Fibroblast of villous mesenchyme (primary cell): Measurements from ENCODE around the gene PIP4K2A. TPM values are rescaled to one million over a fixed set of nuclear protein-coding genes. Genes with fewer than 3 reads are reported as not detected.
"Not testable (repeated sequence)": the region's sequence is repeated elsewhere in the genome, so short reads cannot be mapped to it uniquely, and the experiment has no call there.

ENCODE experiments used
- DNase-seq: peaks from one replicate; pipeline ENCODE4 v3.0.0-alpha.2; 2010; ENCODE audit warnings: low read depth
- H3K4me3 ChIP-seq: 2 replicates; pipeline ENCODE4 v1.5.1; 2011; ENCODE audit warnings: low read depth, mild to moderate bottlenecking, low read length
- total RNA-seq: library from RNA; depleted of rRNA; stranded (reverse); fragments of >200 nt; gene quantifications from 2 replicates; pipeline ENCODE4 v1.2.3, GENCODE V29; 2012
- TF ChIP-seq, protein P1 (sequence below): IDR thresholded peaks from 2 replicates; pipeline ENCODE4 v1.5.1; 2012; ENCODE audit warnings: low read depth, mild to moderate bottlenecking, low read length; ENCODE audit not compliant: insufficient read depth

The PIP4K2A gene
- total RNA-seq, 1 donor, result 35.8 TPM

DNA sequence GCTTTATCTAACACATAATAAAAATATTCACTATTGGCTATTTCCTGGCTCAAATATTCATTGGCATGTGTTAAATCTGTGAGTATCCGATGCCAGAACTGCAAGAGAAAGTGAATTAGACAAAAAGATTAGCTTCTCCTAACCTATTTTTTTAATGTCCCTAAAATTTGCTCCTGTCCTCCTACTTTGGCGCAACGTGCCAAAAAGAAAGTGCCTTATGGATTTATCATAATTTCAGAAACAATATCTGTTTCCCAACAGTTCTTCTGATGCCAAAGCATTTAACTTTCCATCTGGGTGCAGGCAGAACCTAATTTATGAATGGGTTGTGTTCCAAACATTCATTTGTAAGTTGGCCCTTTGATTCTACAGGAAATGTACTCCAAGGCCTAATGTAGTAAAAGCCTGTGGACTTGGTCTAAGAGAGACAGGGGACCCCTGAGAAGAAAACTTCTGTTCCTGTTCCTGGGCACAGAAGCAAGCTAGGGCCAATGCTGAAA, 15.4 kb downstream of the PIP4K2A start:
- TF ChIP-seq, protein P1, sequence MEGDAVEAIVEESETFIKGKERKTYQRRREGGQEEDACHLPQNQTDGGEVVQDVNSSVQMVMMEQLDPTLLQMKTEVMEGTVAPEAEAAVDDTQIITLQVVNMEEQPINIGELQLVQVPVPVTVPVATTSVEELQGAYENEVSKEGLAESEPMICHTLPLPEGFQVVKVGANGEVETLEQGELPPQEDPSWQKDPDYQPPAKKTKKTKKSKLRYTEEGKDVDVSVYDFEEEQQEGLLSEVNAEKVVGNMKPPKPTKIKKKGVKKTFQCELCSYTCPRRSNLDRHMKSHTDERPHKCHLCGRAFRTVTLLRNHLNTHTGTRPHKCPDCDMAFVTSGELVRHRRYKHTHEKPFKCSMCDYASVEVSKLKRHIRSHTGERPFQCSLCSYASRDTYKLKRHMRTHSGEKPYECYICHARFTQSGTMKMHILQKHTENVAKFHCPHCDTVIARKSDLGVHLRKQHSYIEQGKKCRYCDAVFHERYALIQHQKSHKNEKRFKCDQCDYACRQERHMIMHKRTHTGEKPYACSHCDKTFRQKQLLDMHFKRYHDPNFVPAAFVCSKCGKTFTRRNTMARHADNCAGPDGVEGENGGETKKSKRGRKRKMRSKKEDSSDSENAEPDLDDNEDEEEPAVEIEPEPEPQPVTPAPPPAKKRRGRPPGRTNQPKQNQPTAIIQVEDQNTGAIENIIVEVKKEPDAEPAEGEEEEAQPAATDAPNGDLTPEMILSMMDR, result no peak
- no peak overlapping the region for H3K4me3 ChIP-seq
- DNase-seq, result no peak

DNA sequence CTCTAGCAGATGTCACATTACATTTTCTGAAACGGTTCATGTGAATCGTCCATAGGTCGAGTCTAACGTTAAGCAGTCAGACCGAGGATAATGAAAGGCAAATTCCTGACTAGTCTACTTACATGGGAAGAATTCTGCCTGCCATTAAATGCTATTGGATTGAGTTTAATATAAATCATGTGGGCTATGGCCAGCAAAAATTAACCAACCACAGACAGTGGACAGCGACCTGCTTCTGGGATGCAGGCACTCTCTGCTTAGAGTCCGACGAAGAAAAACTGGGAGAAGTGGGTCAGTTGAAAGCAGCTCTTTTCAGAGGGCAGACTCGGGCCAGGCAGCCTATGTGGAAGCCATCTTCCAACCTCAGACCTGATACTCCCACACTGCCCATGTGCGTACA, 16.6 kb downstream of the PIP4K2A start:
- DNase-seq, result no peak
- TF ChIP-seq, protein P1, result no peak
- H3K4me3 ChIP-seq, result no peak overlapping the region

DNA sequence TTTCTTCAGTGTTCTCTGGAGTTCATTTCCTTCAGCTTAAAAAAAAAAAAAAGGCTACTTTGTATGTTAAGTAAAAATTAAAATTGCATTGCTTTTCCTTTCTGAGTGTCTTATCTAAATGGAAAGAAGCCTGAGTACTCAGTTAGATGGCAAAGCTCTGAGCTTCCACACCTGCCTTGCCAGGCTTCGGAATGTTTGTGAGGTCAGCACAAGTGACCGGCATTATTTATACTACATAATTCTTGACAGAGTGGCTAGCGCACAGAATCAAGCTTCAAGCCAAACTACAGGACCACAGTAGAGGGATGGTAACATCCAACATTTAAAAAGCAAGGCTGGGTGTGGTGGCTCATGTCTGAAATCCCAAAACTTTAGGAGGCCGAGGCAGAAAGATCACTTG, 17.3 kb downstream of the PIP4K2A start:
- TF ChIP-seq, protein P1, result no peak
- H3K4me3 ChIP-seq, result no peak overlapping the region
- DNase-seq, result no peak

DNA sequence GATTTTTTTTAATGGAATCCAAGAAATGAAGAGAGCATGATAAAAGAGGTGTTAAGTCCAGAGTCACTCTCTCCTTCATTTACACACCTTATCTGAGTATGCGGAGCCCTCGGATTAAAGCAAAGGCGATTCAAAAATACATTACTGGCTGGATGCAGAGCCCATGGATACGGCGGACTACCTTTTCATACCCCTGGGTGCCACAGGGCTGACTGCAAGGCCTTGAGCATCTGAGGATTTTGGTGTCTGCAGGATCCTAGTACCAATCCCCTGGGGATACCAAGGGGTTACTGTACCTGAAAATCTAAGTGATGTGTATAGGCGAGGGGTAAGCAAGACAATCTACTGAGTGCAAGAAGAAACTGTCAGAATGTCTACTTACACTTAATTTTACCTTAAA, 20.5 kb downstream of the PIP4K2A start:
- no peak for DNase-seq
- TF ChIP-seq, protein P1, result no peak
- no peak overlapping the region for H3K4me3 ChIP-seq

DNA sequence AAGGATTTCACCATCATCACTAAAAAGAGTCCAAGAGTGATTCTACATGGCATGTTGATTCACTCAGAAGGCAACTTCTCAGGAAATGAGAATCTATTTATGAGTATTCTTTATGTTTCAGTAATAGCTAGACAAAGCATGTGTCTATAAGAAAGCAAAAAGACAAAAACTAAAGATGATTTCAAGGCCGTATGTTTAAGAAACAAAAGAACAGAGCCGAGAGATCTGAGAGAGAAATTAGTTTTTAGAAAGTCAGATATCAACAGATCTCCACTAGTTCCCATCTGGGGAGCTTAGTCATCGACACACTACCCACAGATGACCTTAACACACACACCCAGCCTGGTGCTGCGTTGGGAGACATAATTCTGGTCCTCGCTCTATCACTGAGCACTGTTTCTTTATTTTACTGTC, 21.0 kb downstream of the PIP4K2A start:
- peak; percentile 86 for DNase-seq

DNA sequence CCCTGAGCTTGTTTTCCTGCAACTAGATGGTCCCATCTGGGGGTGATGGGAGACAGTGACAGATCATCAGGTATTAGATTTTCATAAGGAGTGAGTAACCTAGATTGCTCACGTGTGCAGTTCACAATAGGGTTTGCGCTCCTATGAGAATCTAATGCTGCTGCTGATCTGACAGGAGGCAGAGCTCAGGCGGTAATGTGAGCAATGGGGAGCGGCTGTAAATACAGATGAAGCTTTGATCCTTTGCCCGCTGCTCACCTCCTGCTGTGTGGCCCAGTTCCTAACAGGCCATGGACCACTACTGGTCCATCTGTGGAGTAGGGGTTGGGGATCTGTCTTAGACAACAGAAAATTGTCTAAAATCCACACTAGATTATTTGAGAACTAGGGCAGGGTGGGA, 22.3 kb downstream of the PIP4K2A start:
- H3K4me3 ChIP-seq, DNase-seq: not testable (repeated sequence)

More for the DNA sequence above, 21.0 kb downstream of the PIP4K2A start:
- no peak overlapping the region for H3K4me3 ChIP-seq
- TF ChIP-seq, protein P1, result no peak

DNA sequence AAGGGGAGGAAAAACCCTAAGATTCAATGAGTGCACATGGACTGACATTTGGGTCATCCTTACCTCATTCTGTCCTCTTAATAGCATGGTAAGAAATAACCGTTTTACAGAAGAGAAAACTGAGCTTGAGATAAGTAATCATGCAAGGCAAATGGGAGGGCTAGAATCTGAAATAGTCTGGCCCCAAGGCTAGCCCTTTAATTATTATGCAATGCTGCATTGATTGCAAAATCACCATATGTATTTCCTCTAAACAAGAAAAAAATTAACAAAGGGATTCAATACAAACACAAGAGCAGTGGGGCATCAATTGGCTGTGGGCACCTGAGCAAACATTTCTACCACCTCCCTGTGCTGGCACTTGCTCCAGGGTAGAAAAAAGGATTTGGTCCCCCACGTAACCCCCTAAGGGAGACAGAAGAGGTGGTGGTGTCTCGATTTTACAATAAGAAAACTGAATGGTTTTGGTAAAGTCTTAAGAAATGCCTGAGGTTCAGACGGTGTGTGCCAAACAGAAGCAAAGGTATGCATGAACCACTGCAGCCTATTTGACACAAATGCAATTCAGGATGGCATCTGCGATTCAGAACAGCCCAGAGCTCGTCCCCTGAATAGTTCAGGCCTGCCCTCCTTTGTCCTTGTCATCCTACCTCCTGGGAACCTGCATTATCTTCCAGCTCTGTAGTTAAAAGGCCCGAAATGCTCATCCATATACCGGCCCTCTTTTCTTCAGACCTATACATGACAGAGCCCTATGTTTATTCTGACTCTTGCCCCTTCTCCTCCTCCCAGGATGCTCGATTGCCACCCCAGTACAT, 23.6 kb downstream of the PIP4K2A start:
- DNase-seq, result peak; percentile 78
- TF ChIP-seq, protein P1, result no peak
- no peak overlapping the region for H3K4me3 ChIP-seq
